HepG2 (cell line): ENCODE measurements around the gene TYMS. TPM values are rescaled to one million over a fixed set of nuclear protein-coding genes. Genes with fewer than 3 reads are reported as not detected.

Source experiments
- ATAD3A ChIP-seq: sonication (generic); formaldehyde crosslinking; IDR thresholded peaks from 2 replicates; pipeline ENCODE4 v1.4.0; 2020; ENCODE audit warnings: missing genetic modification reagents
- ATF7 ChIP-seq, 2 experiments: fragments of 450-650 bp in 1 of 2; sonication (generic) in 1 of 2; formaldehyde crosslinking in 1 of 2; IDR thresholded peaks; 2 replicates each; pipeline versions ENCODE4 v1.4.0 to v1.6.1; 2016 to 2020; ENCODE audit warnings: antibody characterized with exemption in 1 of 2, mild to moderate bottlenecking in 1 of 2, missing genetic modification reagents in 1 of 2
- BORCS8-MEF2B ChIP-seq: sonication (generic); formaldehyde crosslinking; IDR thresholded peaks from 2 replicates; pipeline ENCODE4 v1.8.0; 2022; ENCODE audit warnings: mild to moderate bottlenecking, missing genetic modification reagents
- FLYWCH1 ChIP-seq: sonication (generic); formaldehyde crosslinking; IDR thresholded peaks from 2 replicates; pipeline ENCODE4 v1.8.1; 2023; ENCODE audit warnings: mild to moderate bottlenecking, missing genetic modification reagents
- FOXP4 ChIP-seq: sonication (generic); formaldehyde crosslinking; IDR thresholded peaks from 2 replicates; pipeline ENCODE4 v1.4.0; 2020; ENCODE audit warnings: missing genetic modification reagents
- HNRNPLL ChIP-seq: fragments of 200-400 bp; formaldehyde crosslinking; IDR thresholded peaks from 2 replicates; pipeline ENCODE4 v1.6.1; 2017; ENCODE audit warnings: mild to moderate bottlenecking, low read depth, low read length; ENCODE audit not compliant: poor library complexity, severe bottlenecking
- KDM3A ChIP-seq: IDR thresholded peaks from 2 replicates; pipeline ENCODE4 v1.6.1; 2018; ENCODE audit warnings: low read depth, missing compliant biosample characterization
- KDM5A ChIP-seq: fragments of 200-600 bp; sonication (generic); IDR thresholded peaks from 2 replicates; pipeline ENCODE4 v1.7.0; 2018; ENCODE audit warnings: antibody characterized with exemption, mild to moderate bottlenecking, low read length, borderline replicate concordance
- KIAA2018 ChIP-seq: sonication (generic); formaldehyde crosslinking; IDR thresholded peaks from 2 replicates; pipeline ENCODE4 v1.5.0; 2020; ENCODE audit warnings: mild to moderate bottlenecking, missing genetic modification reagents, borderline replicate concordance
- KLF6 ChIP-seq: IDR thresholded peaks from 2 replicates; pipeline ENCODE4 v1.8.0; 2016; ENCODE audit warnings: missing biosample characterization, missing genetic modification reagents
- KMT2B ChIP-seq: IDR thresholded peaks from 2 replicates; pipeline ENCODE4 v1.6.1; 2016; ENCODE audit warnings: missing genetic modification reagents, missing compliant biosample characterization
- MEF2D ChIP-seq: sonication (generic); formaldehyde crosslinking; IDR thresholded peaks from 2 replicates; pipeline ENCODE4 v1.5.1; 2020; ENCODE audit warnings: mild to moderate bottlenecking, missing genetic modification reagents
- NFKBIZ ChIP-seq: IDR thresholded peaks from 2 replicates; pipeline ENCODE4 v1.6.1; 2018; ENCODE audit warnings: missing genetic modification reagents, missing compliant biosample characterization
- RBAK ChIP-seq: sonication (generic); formaldehyde crosslinking; IDR thresholded peaks from 2 replicates; pipeline ENCODE4 v1.5.1; 2020; ENCODE audit warnings: mild to moderate bottlenecking, missing genetic modification reagents
- RBM39 ChIP-seq: fragments of 200-400 bp; formaldehyde crosslinking; IDR thresholded peaks from one replicate; pipeline ENCODE4 v1.6.1; 2018; ENCODE audit warnings: antibody characterized with exemption, mild to moderate bottlenecking, low read depth, low read length; ENCODE audit not compliant: poor library complexity, severe bottlenecking
- SALL1 ChIP-seq: sonication (generic); formaldehyde crosslinking; IDR thresholded peaks from 2 replicates; pipeline ENCODE4 v1.8.0; 2022; ENCODE audit warnings: mild to moderate bottlenecking, missing genetic modification reagents
- SSRP1 ChIP-seq: IDR thresholded peaks from 2 replicates; pipeline ENCODE4 v1.6.1; 2016; ENCODE audit warnings: control low read depth
- SUZ12 ChIP-seq: fragments of 150-350 bp; IDR thresholded peaks from 2 replicates; pipeline ENCODE4 v1.6.1; 2014; ENCODE audit warnings: low read depth, low read length
- TMF1 ChIP-seq: sonication (generic); formaldehyde crosslinking; IDR thresholded peaks from 2 replicates; pipeline ENCODE4 v1.8.1; 2022; ENCODE audit warnings: low read depth, missing genetic modification reagents
- ZNF225 ChIP-seq: sonication (generic); formaldehyde crosslinking; IDR thresholded peaks from 2 replicates; pipeline ENCODE4 v1.4.0; 2020; ENCODE audit warnings: mild to moderate bottlenecking, missing genetic modification reagents
- ZNF329 ChIP-seq: sonication (generic); formaldehyde crosslinking; IDR thresholded peaks from 2 replicates; pipeline ENCODE4 v1.9.0; 2021; ENCODE audit warnings: low read depth, mild to moderate bottlenecking, missing genetic modification reagents
- ZNF557 ChIP-seq: sonication (generic); formaldehyde crosslinking; IDR thresholded peaks from 2 replicates; pipeline ENCODE4 v1.4.0; 2020; ENCODE audit warnings: missing genetic modification reagents
- polyA plus RNA-seq, 8 experiments: library from polyadenylated mRNA; depleted of rRNA in 3 of 8; stranded (reverse) in 7 of 8; unstranded in 1 of 8; fragments of >200 nt; fragmentation: Illumina TruSeq in 4 of 8; extraction: Trizol in 4 of 8; gene quantifications; 2 replicates each; pipeline versions ENCODE4 v1.2.1 to v1.2.3, GENCODE V29; 2011 to 2016; ENCODE audit warnings: low read depth in 4 of 8, missing spikeins in 1 of 8, mixed read lengths in 1 of 8; ENCODE audit not compliant: insufficient read depth in 1 of 8
- total RNA-seq, 5 experiments: library from RNA; depleted of rRNA; stranded (reverse); fragments of >200 nt; fragmentation: Illumina TruSeq; extraction: Trizol; gene quantifications; 2 replicates each; pipeline ENCODE4 v1.2.3, GENCODE V29; 2016; ENCODE audit warnings: low read depth in 1 of 5

Gene TYMS
- total and polyA plus RNA-seq, 2 of the 13 experiments (the other 11 are each of a cell fraction or from before 2014, with no cell fraction given) = 80.1 to 106 TPM

- no peak for TF ChIP-seq ZNF329 (CRISPR knock-in tag)
- TF ChIP-seq RBM39 = peak; percentile 61
- no peak for TF ChIP-seq FOXP4 (CRISPR knock-in tag)
- TF ChIP-seq ZNF557 (CRISPR knock-in tag) = no peak
- no peak for TF ChIP-seq SUZ12
- no peak for TF ChIP-seq FLYWCH1 (CRISPR knock-in tag)
- peak; percentile 60; the same call in 1 of the 2 replicates for TF ChIP-seq KMT2B (CRISPR knock-in tag)
- TF ChIP-seq HNRNPLL = peak; percentile 50
- no peak for TF ChIP-seq KIAA2018 (CRISPR knock-in tag)
- no peak for TF ChIP-seq ATF7 (IDR thresholded peaks at IDR 0.05)
- TF ChIP-seq ATF7 (CRISPR knock-in tag; IDR thresholded peaks at IDR 0.05) = no peak
- TF ChIP-seq KDM3A (CRISPR knock-in tag) = 0 out of 2 replicates have a peak, but pooled peaks have one; percentile 25
- no peak for TF ChIP-seq KDM5A
- no peak for TF ChIP-seq SSRP1
- TF ChIP-seq NFKBIZ = no peak
- TF ChIP-seq MEF2D = no peak
- TF ChIP-seq KLF6 (CRISPR knock-in tag) = no peak
- no peak for TF ChIP-seq ATAD3A (CRISPR knock-in tag)
- TF ChIP-seq TMF1 (CRISPR knock-in tag) = peak; percentile 92
- TF ChIP-seq SALL1 = peak; percentile 88
- no peak for TF ChIP-seq RBAK (CRISPR knock-in tag)
- TF ChIP-seq ZNF225 (CRISPR knock-in tag) = no peak
- peak; percentile 66; the same call in 1 of the 2 replicates for TF ChIP-seq BORCS8-MEF2B (CRISPR knock-in tag)
Measured at GRCh38 chr18:712401-713134, 55.1 kb downstream of the TYMS start, which contains the start of gene ENOSF1 (continued).
